GM12865 (cell line): ENCODE measurements around the gene MYH11.

Experiments used
- DNase-seq: peaks from one replicate; pipeline ENCODE4 v3.0.0; 2010; ENCODE audit warnings: low read depth
- H3K4me3 ChIP-seq: 2 replicates; pipeline ENCODE4 v1.5.1; 2011; ENCODE audit warnings: mild to moderate bottlenecking, low read depth, low read length, control low read depth
- TF ChIP-seq, protein P1 (sequence below): IDR thresholded peaks from 2 replicates; pipeline ENCODE4 v1.5.1; 2011; ENCODE audit warnings: low read length, control low read depth, low read depth, inconsistent platforms; ENCODE audit not compliant: insufficient read depth; ENCODE audit errors: missing control alignments

MYH11 gene

DNA sequence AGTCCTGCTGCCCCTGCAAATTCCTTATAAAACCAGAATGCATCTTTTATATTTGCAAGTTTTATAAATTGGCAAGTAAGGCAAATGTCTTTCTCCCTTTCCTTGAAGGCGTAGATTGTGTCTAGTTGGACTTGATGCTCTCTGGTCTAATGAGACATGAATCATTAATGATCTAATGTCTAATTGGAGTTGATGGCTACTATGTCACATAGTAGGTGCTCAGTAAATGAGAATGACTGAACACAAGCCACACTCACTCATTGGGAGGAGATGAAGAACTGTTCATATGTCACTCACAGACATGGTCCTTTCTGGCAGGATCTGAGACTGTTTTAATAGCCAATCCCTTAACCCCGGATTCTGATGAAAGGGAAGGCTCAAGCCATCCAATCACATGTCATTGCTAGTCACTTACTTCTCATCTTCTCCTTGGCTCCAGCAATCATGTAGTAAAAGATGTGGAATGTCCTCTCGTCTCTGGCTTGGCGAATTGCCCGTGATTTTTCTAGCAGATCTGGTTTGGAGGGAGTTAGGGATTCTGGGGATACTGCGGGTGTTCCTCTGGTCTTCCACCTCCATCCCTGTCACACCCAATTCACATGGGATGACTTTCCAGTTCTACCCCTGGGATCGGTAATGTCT lies 81.0 kb downstream of the MYH11 start:
- TF ChIP-seq, protein P1, sequence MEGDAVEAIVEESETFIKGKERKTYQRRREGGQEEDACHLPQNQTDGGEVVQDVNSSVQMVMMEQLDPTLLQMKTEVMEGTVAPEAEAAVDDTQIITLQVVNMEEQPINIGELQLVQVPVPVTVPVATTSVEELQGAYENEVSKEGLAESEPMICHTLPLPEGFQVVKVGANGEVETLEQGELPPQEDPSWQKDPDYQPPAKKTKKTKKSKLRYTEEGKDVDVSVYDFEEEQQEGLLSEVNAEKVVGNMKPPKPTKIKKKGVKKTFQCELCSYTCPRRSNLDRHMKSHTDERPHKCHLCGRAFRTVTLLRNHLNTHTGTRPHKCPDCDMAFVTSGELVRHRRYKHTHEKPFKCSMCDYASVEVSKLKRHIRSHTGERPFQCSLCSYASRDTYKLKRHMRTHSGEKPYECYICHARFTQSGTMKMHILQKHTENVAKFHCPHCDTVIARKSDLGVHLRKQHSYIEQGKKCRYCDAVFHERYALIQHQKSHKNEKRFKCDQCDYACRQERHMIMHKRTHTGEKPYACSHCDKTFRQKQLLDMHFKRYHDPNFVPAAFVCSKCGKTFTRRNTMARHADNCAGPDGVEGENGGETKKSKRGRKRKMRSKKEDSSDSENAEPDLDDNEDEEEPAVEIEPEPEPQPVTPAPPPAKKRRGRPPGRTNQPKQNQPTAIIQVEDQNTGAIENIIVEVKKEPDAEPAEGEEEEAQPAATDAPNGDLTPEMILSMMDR: no peak
- H3K4me3 ChIP-seq: no peak overlapping the region
- DNase-seq: no peak

DNA sequence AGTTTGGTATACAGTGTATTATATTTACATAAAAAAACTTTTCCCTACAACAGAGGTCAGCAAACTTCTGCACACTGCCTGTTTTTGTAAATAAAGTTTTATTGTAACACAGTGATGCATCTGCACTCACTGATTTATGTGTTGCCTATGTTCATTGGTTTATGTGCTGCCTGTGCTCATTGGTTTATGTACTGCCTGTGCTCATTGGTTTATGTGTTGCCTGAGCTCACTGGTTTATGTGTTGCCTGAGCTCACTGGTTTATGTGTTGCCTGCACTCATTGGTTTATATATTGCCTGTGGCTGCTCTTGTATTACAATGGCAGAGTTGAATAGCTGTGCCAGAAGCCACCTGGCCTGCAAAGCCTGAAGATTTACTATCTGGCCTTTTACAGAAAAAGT lies 81.6 kb downstream of the MYH11 start:
- DNase-seq: peak; percentile 44
- TF ChIP-seq, protein P1: no peak
- no peak overlapping the region for H3K4me3 ChIP-seq

DNA sequence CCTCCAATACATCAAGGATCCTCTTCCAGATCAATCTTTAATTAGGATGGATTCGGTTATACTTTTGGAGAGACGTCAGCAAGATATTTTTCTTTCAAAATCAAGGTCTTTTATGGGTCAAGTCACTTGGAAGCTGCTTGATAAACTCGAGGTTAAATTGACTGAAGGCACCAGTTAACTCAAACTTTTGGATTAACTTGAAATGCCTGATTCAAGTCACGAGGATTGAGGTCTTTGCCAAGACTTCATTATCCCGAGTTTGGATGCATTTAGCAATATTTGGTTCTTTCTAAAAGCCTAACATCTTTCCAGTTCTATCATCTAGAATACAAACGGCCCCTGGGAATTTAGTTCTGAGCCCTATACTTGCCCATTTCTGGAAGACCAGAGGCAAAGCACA lies 82.9 kb downstream of the MYH11 start:
- H3K4me3 ChIP-seq: no peak overlapping the region
- no peak for DNase-seq
- TF ChIP-seq, protein P1: no peak

DNA sequence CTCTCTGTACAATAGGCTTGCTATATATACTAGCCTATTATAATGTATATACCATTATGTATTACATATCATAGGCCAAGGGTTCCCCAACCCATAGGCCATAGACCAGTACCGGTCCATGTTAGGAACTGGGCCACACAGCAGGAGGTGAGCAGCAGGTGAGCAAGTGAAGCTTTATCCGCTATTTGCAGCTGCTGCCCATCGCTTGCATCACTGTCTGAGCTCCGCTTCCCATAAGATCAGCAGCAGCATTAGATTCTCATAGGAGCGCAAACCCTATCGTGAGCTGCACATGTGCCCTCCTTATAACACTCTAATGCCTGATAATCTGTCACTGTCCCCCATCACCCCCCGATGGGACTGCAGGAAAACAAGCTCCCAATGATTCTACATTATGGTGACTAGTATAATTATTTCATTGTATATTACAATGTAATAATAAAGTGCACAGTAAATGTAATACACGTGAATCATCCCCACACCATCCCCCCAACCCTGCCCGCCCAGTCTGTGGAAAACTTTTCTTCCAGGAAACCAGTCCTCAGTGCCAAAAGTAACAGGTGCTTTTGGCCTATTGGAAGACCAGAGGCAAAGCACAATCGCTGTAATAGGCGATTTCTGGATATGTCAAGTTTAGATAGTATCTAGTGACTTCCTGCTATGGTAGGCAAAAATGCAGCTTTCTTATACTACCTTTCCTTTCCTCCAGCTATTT lies 84.1 kb downstream of the MYH11 start:
- TF ChIP-seq, protein P1: no peak
- no peak overlapping the region for H3K4me3 ChIP-seq
- DNase-seq: no peak

DNA sequence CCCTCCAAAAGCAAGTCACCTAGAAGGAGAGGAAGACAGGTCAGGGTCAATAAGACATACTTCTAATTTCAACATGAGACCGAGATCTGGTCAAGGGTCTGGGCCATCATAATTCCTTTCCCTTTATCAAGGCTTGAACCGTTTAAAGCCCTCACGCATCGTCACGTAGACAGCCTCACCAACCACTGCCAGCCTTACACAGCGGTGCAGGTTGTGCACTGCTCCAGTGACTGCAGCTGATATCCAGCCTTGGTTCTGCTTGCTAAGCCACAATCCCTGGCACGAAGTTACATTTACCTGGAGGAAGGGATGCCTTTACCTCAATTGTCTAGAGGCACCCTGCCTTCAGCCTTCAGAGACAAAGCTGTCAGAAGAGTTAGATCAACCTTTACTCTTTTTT lies 85.1 kb downstream of the MYH11 start:
- no peak for DNase-seq
- TF ChIP-seq, protein P1: no peak
- H3K4me3 ChIP-seq: no peak overlapping the region

DNA sequence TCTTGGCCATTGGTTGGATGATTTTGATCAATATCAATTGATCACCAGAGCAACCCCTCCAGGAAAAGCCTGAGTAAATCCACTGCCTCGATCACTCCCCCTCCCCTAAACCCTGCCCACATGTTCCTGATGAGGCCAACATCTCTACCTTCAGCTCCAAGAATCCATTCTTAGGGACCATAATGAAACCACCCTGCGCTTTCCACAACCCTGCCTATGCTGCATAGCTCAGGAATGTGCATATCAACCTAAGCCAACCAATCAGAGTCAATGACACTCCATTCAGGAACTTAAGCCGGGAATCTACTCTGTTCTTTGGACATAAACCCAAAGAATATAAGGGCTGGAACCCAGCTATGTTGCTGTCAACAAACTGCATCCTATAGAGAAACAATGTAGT lies 86.3 kb downstream of the MYH11 start:
- no peak for DNase-seq
- TF ChIP-seq, protein P1: no peak
- H3K4me3 ChIP-seq: no peak overlapping the region
